ENCODE results near the gene JAGN1.

The JAGN1 gene

DNA sequence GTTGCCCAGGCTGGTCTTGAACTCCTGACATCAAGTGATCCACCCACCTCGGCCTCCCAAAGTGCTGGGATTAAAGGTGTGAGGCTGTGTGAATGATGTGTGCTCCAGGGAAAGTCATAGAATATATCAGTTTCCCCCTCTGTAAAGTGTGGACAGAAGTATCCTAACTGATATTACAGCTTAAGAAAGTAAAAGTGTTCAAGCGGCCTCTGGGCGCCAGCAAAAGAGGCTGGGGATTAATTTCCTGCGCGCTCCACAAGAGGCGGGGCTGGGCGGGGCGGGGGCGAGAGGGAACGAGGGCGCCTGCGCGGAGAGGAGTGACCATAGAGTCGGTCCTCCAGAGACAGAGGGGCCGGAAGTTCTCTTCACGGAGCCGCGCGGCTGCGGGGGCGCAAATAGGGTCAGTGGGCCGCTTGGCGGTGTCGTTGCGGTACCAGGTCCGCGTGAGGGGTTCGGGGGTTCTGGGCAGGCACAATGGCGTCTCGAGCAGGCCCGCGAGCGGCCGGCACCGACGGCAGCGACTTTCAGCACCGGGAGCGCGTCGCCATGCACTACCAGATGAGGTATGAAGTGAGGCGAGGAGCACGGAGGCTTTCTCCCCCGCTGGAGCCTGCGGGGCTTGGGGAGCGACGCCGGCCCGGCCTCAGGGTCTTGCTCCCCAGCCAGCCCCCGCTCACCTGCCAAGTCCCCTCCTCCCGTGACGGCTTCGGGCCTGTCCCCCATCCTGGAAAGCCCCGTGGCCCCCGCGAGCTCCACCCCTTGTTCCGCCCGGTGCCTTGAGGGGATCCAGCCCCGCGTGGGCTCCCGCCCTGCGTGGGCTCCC lies at the start of gene JAGN1:
TSS of gene JAGN1 (plus strand) at position 362 of the 823 bp plus-strand sequence. CDS start at position 475, 113 bp downstream.
- TF ChIP-seq EGR1 (IDR thresholded peaks at IDR 0.05), result peak; percentile 94
- 0 out of 2 replicates have a peak, but pooled peaks have one; percentile 33 for TF ChIP-seq NFIC (IDR thresholded peaks at IDR 0.05)
- no peak for TF ChIP-seq CEBPB (IDR thresholded peaks at IDR 0.05)
- TF ChIP-seq CREB1 (IDR thresholded peaks at IDR 0.05; ENCODE audit: low read depth), result no peak; the same call in 1 of the 2 replicates
- peak; percentile 72 for TF ChIP-seq MAX (IDR thresholded peaks at IDR 0.05)
- TF ChIP-seq ZBTB7A (IDR thresholded peaks at IDR 0.05; ENCODE audit: low read depth), result peak; percentile 70
- TF ChIP-seq RAD21 (IDR thresholded peaks at IDR 0.05; ENCODE audit: low read depth), result no peak
- TF ChIP-seq EP300 (IDR thresholded peaks at IDR 0.05; ENCODE audit: borderline replicate concordance), result no peak
- TF ChIP-seq TEAD4 (IDR thresholded peaks at IDR 0.05), result no peak
- TF ChIP-seq YY1 (IDR thresholded peaks at IDR 0.05; ENCODE audit: low read depth), result peak; percentile 51; the same call in 1 of the 2 replicates
- peak; percentile 90 for TF ChIP-seq TAF1 (IDR thresholded peaks at IDR 0.05; ENCODE audit: low read depth)
- TF ChIP-seq, protein P1, sequence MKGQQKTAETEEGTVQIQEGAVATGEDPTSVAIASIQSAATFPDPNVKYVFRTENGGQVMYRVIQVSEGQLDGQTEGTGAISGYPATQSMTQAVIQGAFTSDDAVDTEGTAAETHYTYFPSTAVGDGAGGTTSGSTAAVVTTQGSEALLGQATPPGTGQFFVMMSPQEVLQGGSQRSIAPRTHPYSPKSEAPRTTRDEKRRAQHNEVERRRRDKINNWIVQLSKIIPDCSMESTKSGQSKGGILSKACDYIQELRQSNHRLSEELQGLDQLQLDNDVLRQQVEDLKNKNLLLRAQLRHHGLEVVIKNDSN (IDR thresholded peaks at IDR 0.05), result no peak
- no peak for TF ChIP-seq REST (IDR thresholded peaks at IDR 0.05; ENCODE audit: low read depth)
- TF ChIP-seq FOXM1 (IDR thresholded peaks at IDR 0.05; ENCODE audit: borderline replicate concordance, low read depth), result no peak
- peak; percentile 52; the same call in 1 of the 2 replicates for TF ChIP-seq TCF12 (IDR thresholded peaks at IDR 0.05; ENCODE audit: low read depth)

DNA sequence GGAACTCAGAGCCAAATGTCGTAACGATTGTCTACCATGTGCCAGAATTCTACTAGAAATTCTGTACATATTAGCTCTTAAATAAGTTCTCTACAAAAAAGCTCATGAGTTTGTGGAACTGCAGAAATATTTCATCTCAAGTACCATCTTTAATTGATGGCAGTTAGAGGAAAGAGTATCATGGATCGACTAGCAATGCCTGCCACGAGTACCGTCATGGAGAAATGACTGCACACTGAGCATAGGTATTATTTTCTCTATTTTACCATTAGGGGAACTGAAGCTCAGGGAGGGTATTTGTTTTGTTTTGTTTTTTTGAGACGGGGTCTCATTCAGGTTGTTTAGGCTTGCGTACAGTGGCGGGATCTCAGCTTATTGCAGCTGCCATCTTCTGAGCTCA lies 49.4 kb upstream of the JAGN1 start:
- TF ChIP-seq REST (IDR thresholded peaks at IDR 0.05; ENCODE audit: low read depth), result no peak
- TF ChIP-seq TCF12 (IDR thresholded peaks at IDR 0.05; ENCODE audit: low read depth), result no peak
- no peak for TF ChIP-seq EP300 (IDR thresholded peaks at IDR 0.05; ENCODE audit: borderline replicate concordance)
- no peak for TF ChIP-seq CREB1 (IDR thresholded peaks at IDR 0.05; ENCODE audit: low read depth)
- no peak for TF ChIP-seq TEAD4 (IDR thresholded peaks at IDR 0.05)
- TF ChIP-seq MAX (IDR thresholded peaks at IDR 0.05), result no peak
- TF ChIP-seq ZBTB7A (IDR thresholded peaks at IDR 0.05; ENCODE audit: low read depth), result no peak
- no peak for TF ChIP-seq RAD21 (IDR thresholded peaks at IDR 0.05; ENCODE audit: low read depth)
- TF ChIP-seq TAF1 (IDR thresholded peaks at IDR 0.05; ENCODE audit: low read depth), result no peak
- no peak for TF ChIP-seq NFIC (IDR thresholded peaks at IDR 0.05)
- TF ChIP-seq FOXM1 (IDR thresholded peaks at IDR 0.05; ENCODE audit: borderline replicate concordance, low read depth), result no peak
- TF ChIP-seq, protein P1 (IDR thresholded peaks at IDR 0.05), result no peak
- no peak for TF ChIP-seq CEBPB (IDR thresholded peaks at IDR 0.05)
- TF ChIP-seq YY1 (IDR thresholded peaks at IDR 0.05; ENCODE audit: low read depth), result no peak
- no peak for TF ChIP-seq EGR1 (IDR thresholded peaks at IDR 0.05)

- TF ChIP-seq EP300 (IDR thresholded peaks at IDR 0.05; ENCODE audit: borderline replicate concordance), result peak; percentile 21; the same call in 1 of the 2 replicates
- peak; percentile 93 for TF ChIP-seq TAF1 (IDR thresholded peaks at IDR 0.05; ENCODE audit: low read depth)
- no peak for TF ChIP-seq TCF12 (IDR thresholded peaks at IDR 0.05; ENCODE audit: low read depth)
- TF ChIP-seq, protein P1 (IDR thresholded peaks at IDR 0.05), result peak; percentile 38; the same call in 1 of the 2 replicates
- TF ChIP-seq NFIC (IDR thresholded peaks at IDR 0.05), result peak; percentile 15; the same call in 1 of the 2 replicates
- TF ChIP-seq REST (IDR thresholded peaks at IDR 0.05; ENCODE audit: low read depth), result no peak
- peak; percentile 73 for TF ChIP-seq MAX (IDR thresholded peaks at IDR 0.05)
- peak; percentile 75 for TF ChIP-seq YY1 (IDR thresholded peaks at IDR 0.05; ENCODE audit: low read depth)
- TF ChIP-seq EGR1 (IDR thresholded peaks at IDR 0.05), result no peak
- no peak for TF ChIP-seq CEBPB (IDR thresholded peaks at IDR 0.05)
- TF ChIP-seq FOXM1 (IDR thresholded peaks at IDR 0.05; ENCODE audit: borderline replicate concordance, low read depth), result no peak
- TF ChIP-seq TEAD4 (IDR thresholded peaks at IDR 0.05), result 0 out of 2 replicates have a peak, but pooled peaks have one; percentile 9
- TF ChIP-seq ZBTB7A (IDR thresholded peaks at IDR 0.05; ENCODE audit: low read depth), result no peak
- TF ChIP-seq CREB1 (IDR thresholded peaks at IDR 0.05; ENCODE audit: low read depth), result no peak
- no peak for TF ChIP-seq RAD21 (IDR thresholded peaks at IDR 0.05; ENCODE audit: low read depth)
Observed at GRCh38 chr3:9843715-9844438, 46.5 kb upstream of the JAGN1 start, which contains the start of gene RPUSD3. Gene RPUSD3 (minus strand): TSS chr3:9844008. CDS start chr3:9843990, 18 bp downstream.

Data from Ishikawa (cell line).